Esophagus squamous epithelium (tissue), 4 donors: ENCODE measurements around the gene DOCK3.

Source experiments
- POLR2A ChIP-seq, 4 donors: fragments of 450-650 bp; IDR thresholded peaks; one replicate each; pipeline ENCODE4 v1.6.1; 2017; ENCODE audit warnings: antibody characterized with exemption in 4 of 4, mild to moderate bottlenecking in 4 of 4, moderate library complexity in 3 of 4
- TF ChIP-seq, protein P1 (sequence below), 6 experiments: fragments of 450-650 bp in 4 of 6; fragments of 200-600 bp in 2 of 6; sonication (generic) in 2 of 6; IDR thresholded peaks; one replicate each; pipeline ENCODE4 v1.5.1; 2016 to 2019; ENCODE audit warnings: antibody characterized with exemption in 6 of 6, mild to moderate bottlenecking in 4 of 6, moderate library complexity in 4 of 6

DNA sequence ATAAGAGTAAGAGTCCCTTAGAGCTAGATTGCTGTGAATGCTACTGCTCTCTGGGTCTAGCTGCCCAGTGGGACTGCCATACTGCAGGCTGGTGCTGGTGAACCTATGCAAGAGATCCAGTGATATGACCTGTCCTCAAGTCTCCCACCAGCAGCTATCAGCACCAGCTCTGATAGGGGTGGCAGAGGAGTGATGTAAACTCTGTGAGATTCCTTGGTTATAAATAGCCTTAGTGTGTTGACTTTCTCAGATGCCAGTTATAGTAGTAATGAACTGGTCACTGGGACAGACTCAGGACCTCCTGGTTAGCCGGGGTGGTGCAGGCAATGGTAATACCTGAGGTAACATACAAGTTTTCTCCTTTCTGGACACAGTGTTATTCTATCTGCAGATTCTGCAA lies 515.5 kb downstream of the DOCK3 start:
- TF ChIP-seq POLR2A (IDR thresholded peaks at IDR 0.05): no peak
- TF ChIP-seq, protein P1, sequence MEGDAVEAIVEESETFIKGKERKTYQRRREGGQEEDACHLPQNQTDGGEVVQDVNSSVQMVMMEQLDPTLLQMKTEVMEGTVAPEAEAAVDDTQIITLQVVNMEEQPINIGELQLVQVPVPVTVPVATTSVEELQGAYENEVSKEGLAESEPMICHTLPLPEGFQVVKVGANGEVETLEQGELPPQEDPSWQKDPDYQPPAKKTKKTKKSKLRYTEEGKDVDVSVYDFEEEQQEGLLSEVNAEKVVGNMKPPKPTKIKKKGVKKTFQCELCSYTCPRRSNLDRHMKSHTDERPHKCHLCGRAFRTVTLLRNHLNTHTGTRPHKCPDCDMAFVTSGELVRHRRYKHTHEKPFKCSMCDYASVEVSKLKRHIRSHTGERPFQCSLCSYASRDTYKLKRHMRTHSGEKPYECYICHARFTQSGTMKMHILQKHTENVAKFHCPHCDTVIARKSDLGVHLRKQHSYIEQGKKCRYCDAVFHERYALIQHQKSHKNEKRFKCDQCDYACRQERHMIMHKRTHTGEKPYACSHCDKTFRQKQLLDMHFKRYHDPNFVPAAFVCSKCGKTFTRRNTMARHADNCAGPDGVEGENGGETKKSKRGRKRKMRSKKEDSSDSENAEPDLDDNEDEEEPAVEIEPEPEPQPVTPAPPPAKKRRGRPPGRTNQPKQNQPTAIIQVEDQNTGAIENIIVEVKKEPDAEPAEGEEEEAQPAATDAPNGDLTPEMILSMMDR (IDR thresholded peaks at IDR 0.05): no peak
